ENCODE data around the gene FRRS1L.

GRCh38 chr9:109087795-109088194 is 79.3 kb downstream of the FRRS1L start:
- TF ChIP-seq CTCF (IDR thresholded peaks at IDR 0.05) (no peak), POLR2AphosphoS5 (IDR thresholded peaks at IDR 0.05) (no peak), POLR2A (IDR thresholded peaks at IDR 0.05) (no peak), EP300 (IDR thresholded peaks at IDR 0.05) (no peak)
